ENCODE measurements around the gene ZNF655.

DNA sequence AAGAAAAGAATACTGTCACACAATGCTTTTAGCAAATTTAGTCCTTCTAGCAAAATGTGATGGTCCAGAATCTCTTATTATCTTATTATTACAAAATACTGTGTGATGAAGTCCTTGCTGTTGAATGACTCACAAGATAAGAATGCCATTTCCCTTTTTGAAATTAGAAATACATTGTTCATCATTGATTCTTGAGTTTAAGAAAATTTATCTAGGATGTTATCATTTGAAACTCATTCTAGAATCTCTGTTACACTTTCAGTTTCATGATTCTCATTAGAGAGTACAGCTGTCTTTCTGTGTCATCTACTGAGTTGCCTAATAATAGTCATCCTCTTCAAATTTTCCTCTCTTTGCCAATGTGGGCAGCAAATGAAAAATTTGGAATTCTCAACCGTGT lies 44.4 kb upstream of the ZNF655 start:
- TF ChIP-seq TAF1 (IDR thresholded peaks at IDR 0.05; ENCODE audit: low read depth) = no peak
- TF ChIP-seq TEAD4 (IDR thresholded peaks at IDR 0.05) = no peak
- TF ChIP-seq FOXM1 (IDR thresholded peaks at IDR 0.05; ENCODE audit: borderline replicate concordance, low read depth) = no peak
- no peak for TF ChIP-seq EGR1 (IDR thresholded peaks at IDR 0.05)
- no peak for TF ChIP-seq YY1 (IDR thresholded peaks at IDR 0.05; ENCODE audit: low read depth)
- TF ChIP-seq CEBPB (IDR thresholded peaks at IDR 0.05) = no peak
- no peak for TF ChIP-seq EP300 (IDR thresholded peaks at IDR 0.05; ENCODE audit: borderline replicate concordance)
- TF ChIP-seq NFIC (IDR thresholded peaks at IDR 0.05) = no peak
- TF ChIP-seq, protein P1, sequence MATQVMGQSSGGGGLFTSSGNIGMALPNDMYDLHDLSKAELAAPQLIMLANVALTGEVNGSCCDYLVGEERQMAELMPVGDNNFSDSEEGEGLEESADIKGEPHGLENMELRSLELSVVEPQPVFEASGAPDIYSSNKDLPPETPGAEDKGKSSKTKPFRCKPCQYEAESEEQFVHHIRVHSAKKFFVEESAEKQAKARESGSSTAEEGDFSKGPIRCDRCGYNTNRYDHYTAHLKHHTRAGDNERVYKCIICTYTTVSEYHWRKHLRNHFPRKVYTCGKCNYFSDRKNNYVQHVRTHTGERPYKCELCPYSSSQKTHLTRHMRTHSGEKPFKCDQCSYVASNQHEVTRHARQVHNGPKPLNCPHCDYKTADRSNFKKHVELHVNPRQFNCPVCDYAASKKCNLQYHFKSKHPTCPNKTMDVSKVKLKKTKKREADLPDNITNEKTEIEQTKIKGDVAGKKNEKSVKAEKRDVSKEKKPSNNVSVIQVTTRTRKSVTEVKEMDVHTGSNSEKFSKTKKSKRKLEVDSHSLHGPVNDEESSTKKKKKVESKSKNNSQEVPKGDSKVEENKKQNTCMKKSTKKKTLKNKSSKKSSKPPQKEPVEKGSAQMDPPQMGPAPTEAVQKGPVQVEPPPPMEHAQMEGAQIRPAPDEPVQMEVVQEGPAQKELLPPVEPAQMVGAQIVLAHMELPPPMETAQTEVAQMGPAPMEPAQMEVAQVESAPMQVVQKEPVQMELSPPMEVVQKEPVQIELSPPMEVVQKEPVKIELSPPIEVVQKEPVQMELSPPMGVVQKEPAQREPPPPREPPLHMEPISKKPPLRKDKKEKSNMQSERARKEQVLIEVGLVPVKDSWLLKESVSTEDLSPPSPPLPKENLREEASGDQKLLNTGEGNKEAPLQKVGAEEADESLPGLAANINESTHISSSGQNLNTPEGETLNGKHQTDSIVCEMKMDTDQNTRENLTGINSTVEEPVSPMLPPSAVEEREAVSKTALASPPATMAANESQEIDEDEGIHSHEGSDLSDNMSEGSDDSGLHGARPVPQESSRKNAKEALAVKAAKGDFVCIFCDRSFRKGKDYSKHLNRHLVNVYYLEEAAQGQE (IDR thresholded peaks at IDR 0.05; ENCODE audit: low read depth) = no peak
- TF ChIP-seq, protein P2, sequence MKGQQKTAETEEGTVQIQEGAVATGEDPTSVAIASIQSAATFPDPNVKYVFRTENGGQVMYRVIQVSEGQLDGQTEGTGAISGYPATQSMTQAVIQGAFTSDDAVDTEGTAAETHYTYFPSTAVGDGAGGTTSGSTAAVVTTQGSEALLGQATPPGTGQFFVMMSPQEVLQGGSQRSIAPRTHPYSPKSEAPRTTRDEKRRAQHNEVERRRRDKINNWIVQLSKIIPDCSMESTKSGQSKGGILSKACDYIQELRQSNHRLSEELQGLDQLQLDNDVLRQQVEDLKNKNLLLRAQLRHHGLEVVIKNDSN (IDR thresholded peaks at IDR 0.05) = no peak
- no peak for TF ChIP-seq RAD21 (IDR thresholded peaks at IDR 0.05; ENCODE audit: low read depth)
